HepG2 (cell line): Measurements from ENCODE around the gene APIP. TPM values are rescaled to one million over a fixed set of nuclear protein-coding genes. Genes with fewer than 3 reads are reported as not detected.

ENCODE experiments used
- ATF3 ChIP-seq: sonication (generic); formaldehyde crosslinking; IDR thresholded peaks from 2 replicates; pipeline ENCODE4 v1.4.0; 2020; ENCODE audit warnings: missing genetic modification reagents
- BORCS8-MEF2B ChIP-seq: sonication (generic); formaldehyde crosslinking; IDR thresholded peaks from 2 replicates; pipeline ENCODE4 v1.8.0; 2022; ENCODE audit warnings: mild to moderate bottlenecking, missing genetic modification reagents
- CSRNP1 ChIP-seq: sonication (generic); formaldehyde crosslinking; IDR thresholded peaks from 2 replicates; pipeline ENCODE4 v1.8.1; 2023; ENCODE audit warnings: mild to moderate bottlenecking, missing genetic modification reagents
- CTCF ChIP-seq: sonication (generic); formaldehyde crosslinking; IDR thresholded peaks from 2 replicates; pipeline ENCODE4 v1.5.0; 2020; ENCODE audit warnings: mild to moderate bottlenecking, missing genetic modification reagents, moderate library complexity
- ETV5 ChIP-seq: IDR thresholded peaks from 2 replicates; pipeline ENCODE4 v1.6.1; 2018; ENCODE audit warnings: missing biosample characterization, missing genetic modification reagents, inconsistent platforms, borderline replicate concordance
- FOXM1 ChIP-seq: sonication (generic); formaldehyde crosslinking; IDR thresholded peaks from 2 replicates; pipeline ENCODE4 v1.5.0; 2020; ENCODE audit warnings: missing genetic modification reagents
- GATA4 ChIP-seq: sonication (generic); IDR thresholded peaks from 2 replicates; pipeline ENCODE4 v1.6.1; 2016; ENCODE audit warnings: antibody characterized with exemption, low read depth, borderline replicate concordance
- HNRNPH1 ChIP-seq: fragments of 200-400 bp; formaldehyde crosslinking; optimal IDR thresholded peaks from 2 replicates; pipeline ENCODE3; 2017; ENCODE audit warnings: mild to moderate bottlenecking, low read depth, low read length
- MAFK ChIP-seq, 2 experiments: IDR thresholded peaks in 1 of 2; conservative IDR thresholded peaks in 1 of 2; 2 replicates each; pipeline ENCODE4 v1.6.1; 2011; ENCODE audit warnings: improper control_type of control experiment in 2 of 2, low read length in 2 of 2
- MIXL1 ChIP-seq: IDR thresholded peaks from 2 replicates; pipeline ENCODE4 v1.6.1; 2016
- NBN ChIP-seq: fragments of 450-650 bp; conservative IDR thresholded peaks from 2 replicates; pipeline ENCODE4 v1.6.1; 2017
- NFYB ChIP-seq: sonication (generic); formaldehyde crosslinking; IDR thresholded peaks from 2 replicates; pipeline ENCODE4 v1.4.0; 2020; ENCODE audit warnings: missing genetic modification reagents
- SIX4 ChIP-seq: sonication (generic); formaldehyde crosslinking; IDR thresholded peaks from 2 replicates; pipeline ENCODE4 v1.4.0; 2020; ENCODE audit warnings: missing genetic modification reagents
- TFAP4 ChIP-seq: sonication (generic); IDR thresholded peaks from 2 replicates; pipeline ENCODE4 v1.6.1; 2016; ENCODE audit warnings: low read depth, borderline replicate concordance
- TMF1 ChIP-seq: sonication (generic); formaldehyde crosslinking; IDR thresholded peaks from 2 replicates; pipeline ENCODE4 v1.8.1; 2022; ENCODE audit warnings: low read depth, missing genetic modification reagents
- ZBTB1 ChIP-seq: sonication (generic); formaldehyde crosslinking; IDR thresholded peaks from 2 replicates; pipeline ENCODE4 v1.4.0; 2020; ENCODE audit warnings: missing genetic modification reagents, borderline replicate concordance
- ZBTB38 ChIP-seq: sonication (generic); formaldehyde crosslinking; IDR thresholded peaks from 2 replicates; pipeline ENCODE4 v1.5.1; 2020; ENCODE audit warnings: mild to moderate bottlenecking, missing genetic modification reagents
- ZFP41 ChIP-seq: sonication (generic); formaldehyde crosslinking; IDR thresholded peaks from 2 replicates; pipeline ENCODE4 v1.4.0; 2020; ENCODE audit warnings: mild to moderate bottlenecking, missing genetic modification reagents, borderline replicate concordance
- ZNF207 ChIP-seq: fragments of 450-650 bp; IDR thresholded peaks from 2 replicates; pipeline ENCODE4 v1.6.1; 2016; ENCODE audit warnings: antibody characterized with exemption, borderline replicate concordance
- ZNF354B ChIP-seq: sonication (generic); formaldehyde crosslinking; IDR thresholded peaks from 2 replicates; pipeline ENCODE4 v1.8.0; 2022; ENCODE audit warnings: mild to moderate bottlenecking, missing genetic modification reagents
- ZNF496 ChIP-seq: sonication (generic); formaldehyde crosslinking; IDR thresholded peaks from 2 replicates; pipeline ENCODE4 v1.8.1; 2023; ENCODE audit warnings: mild to moderate bottlenecking, moderate library complexity, missing genetic modification reagents; ENCODE audit not compliant: insufficient replicate concordance
- ZNF513 ChIP-seq: sonication (generic); formaldehyde crosslinking; conservative IDR thresholded peaks from 2 replicates; pipeline ENCODE4 v1.5.0; 2020; ENCODE audit warnings: missing genetic modification reagents
- ZNF549 ChIP-seq: sonication (generic); formaldehyde crosslinking; IDR thresholded peaks from 2 replicates; pipeline ENCODE4 v1.5.0; 2020; ENCODE audit warnings: missing genetic modification reagents
- polyA plus RNA-seq, 8 experiments: library from polyadenylated mRNA; depleted of rRNA in 3 of 8; stranded (reverse) in 7 of 8; unstranded in 1 of 8; fragments of >200 nt; fragmentation: Illumina TruSeq in 4 of 8; extraction: Trizol in 4 of 8; gene quantifications; 2 replicates each; pipeline versions ENCODE4 v1.2.1 to v1.2.3, GENCODE V29; 2011 to 2016; ENCODE audit warnings: low read depth in 4 of 8, missing spikeins in 1 of 8, mixed read lengths in 1 of 8; ENCODE audit not compliant: insufficient read depth in 1 of 8
- total RNA-seq, 5 experiments: library from RNA; depleted of rRNA; stranded (reverse); fragments of >200 nt; fragmentation: Illumina TruSeq; extraction: Trizol; gene quantifications; 2 replicates each; pipeline ENCODE4 v1.2.3, GENCODE V29; 2016; ENCODE audit warnings: low read depth in 1 of 5

The APIP gene
- total and polyA plus RNA-seq, 2 of the 13 experiments (the other 11 are each of a cell fraction or from before 2014, with no cell fraction given) = 16.9 to 31.0 TPM

GRCh38 chr11:34929794-34930763 lies 13.9 kb upstream of the APIP start (continued):
- TF ChIP-seq ZNF513 = no peak
- TF ChIP-seq ZNF549 = no peak
- TF ChIP-seq BORCS8-MEF2B (CRISPR knock-in tag) = peak; percentile 86
- peak; percentile 62; the same call in 1 of the 2 replicates for TF ChIP-seq TFAP4
- peak; percentile 75 for TF ChIP-seq ZBTB38
- TF ChIP-seq NFYB (CRISPR knock-in tag) = peak; percentile 34; the same call in 1 of the 2 replicates
- no peak for TF ChIP-seq ZNF496 (CRISPR knock-in tag)
- 0 out of 2 replicates have a peak, but pooled peaks have one; percentile 7 for TF ChIP-seq CTCF (CRISPR knock-in tag)
- no peak for TF ChIP-seq HNRNPH1
- TF ChIP-seq NBN = no peak
- peak; percentile 71; the same call in 1 of the 2 replicates for TF ChIP-seq MIXL1 (CRISPR knock-in tag)
- TF ChIP-seq TMF1 = no peak
- no peak; the same call in 1 of the 2 replicates for TF ChIP-seq ATF3 (CRISPR knock-in tag)
- TF ChIP-seq ZBTB1 (CRISPR knock-in tag) = no peak
- TF ChIP-seq SIX4 (CRISPR knock-in tag) = peak; percentile 46; the same call in 1 of the 2 replicates
- TF ChIP-seq ZFP41 = no peak
- no peak for TF ChIP-seq ZNF207
- TF ChIP-seq ZNF354B (CRISPR knock-in tag) = no peak
- TF ChIP-seq FOXM1 = no peak
- peak; percentile 93 for TF ChIP-seq ETV5 (CRISPR knock-in tag)
- TF ChIP-seq GATA4 = 0 out of 2 replicates have a peak, but pooled peaks have one; percentile 2
- TF ChIP-seq CSRNP1 (CRISPR knock-in tag) = no peak
- peak in 1 of 2 experiments; percentile 31; a peak in 1 of 4 replicates for TF ChIP-seq MAFK (conservative IDR thresholded peaks at IDR 0.05 in 1 of 2, IDR thresholded peaks at IDR 0.05 in 1 of 2; ENCODE audit: low read length in 2 of 2)
